Measurements from ENCODE around the gene VPS54.

GRCh38 chr2:64012115-64012514, 7.1 kb downstream of the VPS54 start:
- no peak for TF ChIP-seq CTCF (IDR thresholded peaks at IDR 0.05; ENCODE audit: low read depth, low read length, missing input control)
- TF ChIP-seq REST (IDR thresholded peaks at IDR 0.05) = no peak
- no peak for TF ChIP-seq HNF4A (conservative IDR thresholded peaks at IDR 0.05)
- TF ChIP-seq, protein P1, sequence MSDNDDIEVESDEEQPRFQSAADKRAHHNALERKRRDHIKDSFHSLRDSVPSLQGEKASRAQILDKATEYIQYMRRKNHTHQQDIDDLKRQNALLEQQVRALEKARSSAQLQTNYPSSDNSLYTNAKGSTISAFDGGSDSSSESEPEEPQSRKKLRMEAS (IDR thresholded peaks at IDR 0.05) = no peak
- TF ChIP-seq, protein P2, sequence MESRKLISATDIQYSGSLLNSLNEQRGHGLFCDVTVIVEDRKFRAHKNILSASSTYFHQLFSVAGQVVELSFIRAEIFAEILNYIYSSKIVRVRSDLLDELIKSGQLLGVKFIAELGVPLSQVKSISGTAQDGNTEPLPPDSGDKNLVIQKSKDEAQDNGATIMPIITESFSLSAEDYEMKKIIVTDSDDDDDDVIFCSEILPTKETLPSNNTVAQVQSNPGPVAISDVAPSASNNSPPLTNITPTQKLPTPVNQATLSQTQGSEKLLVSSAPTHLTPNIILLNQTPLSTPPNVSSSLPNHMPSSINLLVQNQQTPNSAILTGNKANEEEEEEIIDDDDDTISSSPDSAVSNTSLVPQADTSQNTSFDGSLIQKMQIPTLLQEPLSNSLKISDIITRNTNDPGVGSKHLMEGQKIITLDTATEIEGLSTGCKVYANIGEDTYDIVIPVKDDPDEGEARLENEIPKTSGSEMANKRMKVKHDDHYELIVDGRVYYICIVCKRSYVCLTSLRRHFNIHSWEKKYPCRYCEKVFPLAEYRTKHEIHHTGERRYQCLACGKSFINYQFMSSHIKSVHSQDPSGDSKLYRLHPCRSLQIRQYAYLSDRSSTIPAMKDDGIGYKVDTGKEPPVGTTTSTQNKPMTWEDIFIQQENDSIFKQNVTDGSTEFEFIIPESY (IDR thresholded peaks at IDR 0.05) = no peak
- no peak for TF ChIP-seq GABPA (IDR thresholded peaks at IDR 0.05 in 1 of 2, conservative IDR thresholded peaks at IDR 0.05 in 1 of 2)
- TF ChIP-seq YY1 (IDR thresholded peaks at IDR 0.05) = no peak

All from liver (tissue), 3 donors.